ENCODE results near the gene SLC12A6. TPM values are rescaled to one million over a fixed set of nuclear protein-coding genes. Genes with fewer than 3 reads are reported as not detected.

Gene SLC12A6
- total RNA-seq, 4 donors from 2014 or later = 20.0 to 43.3 (median 33.5) TPM

- TF ChIP-seq, protein P1, sequence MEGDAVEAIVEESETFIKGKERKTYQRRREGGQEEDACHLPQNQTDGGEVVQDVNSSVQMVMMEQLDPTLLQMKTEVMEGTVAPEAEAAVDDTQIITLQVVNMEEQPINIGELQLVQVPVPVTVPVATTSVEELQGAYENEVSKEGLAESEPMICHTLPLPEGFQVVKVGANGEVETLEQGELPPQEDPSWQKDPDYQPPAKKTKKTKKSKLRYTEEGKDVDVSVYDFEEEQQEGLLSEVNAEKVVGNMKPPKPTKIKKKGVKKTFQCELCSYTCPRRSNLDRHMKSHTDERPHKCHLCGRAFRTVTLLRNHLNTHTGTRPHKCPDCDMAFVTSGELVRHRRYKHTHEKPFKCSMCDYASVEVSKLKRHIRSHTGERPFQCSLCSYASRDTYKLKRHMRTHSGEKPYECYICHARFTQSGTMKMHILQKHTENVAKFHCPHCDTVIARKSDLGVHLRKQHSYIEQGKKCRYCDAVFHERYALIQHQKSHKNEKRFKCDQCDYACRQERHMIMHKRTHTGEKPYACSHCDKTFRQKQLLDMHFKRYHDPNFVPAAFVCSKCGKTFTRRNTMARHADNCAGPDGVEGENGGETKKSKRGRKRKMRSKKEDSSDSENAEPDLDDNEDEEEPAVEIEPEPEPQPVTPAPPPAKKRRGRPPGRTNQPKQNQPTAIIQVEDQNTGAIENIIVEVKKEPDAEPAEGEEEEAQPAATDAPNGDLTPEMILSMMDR (IDR thresholded peaks at IDR 0.05) = no peak
- ATAC-seq (ENCODE audit: low FRiP score) (no peak), DNase-seq (ENCODE audit: low spot score) (no peak)
Observed at GRCh38 chr15:34362047-34362773, 24.6 kb upstream of the SLC12A6 start.

DNA sequence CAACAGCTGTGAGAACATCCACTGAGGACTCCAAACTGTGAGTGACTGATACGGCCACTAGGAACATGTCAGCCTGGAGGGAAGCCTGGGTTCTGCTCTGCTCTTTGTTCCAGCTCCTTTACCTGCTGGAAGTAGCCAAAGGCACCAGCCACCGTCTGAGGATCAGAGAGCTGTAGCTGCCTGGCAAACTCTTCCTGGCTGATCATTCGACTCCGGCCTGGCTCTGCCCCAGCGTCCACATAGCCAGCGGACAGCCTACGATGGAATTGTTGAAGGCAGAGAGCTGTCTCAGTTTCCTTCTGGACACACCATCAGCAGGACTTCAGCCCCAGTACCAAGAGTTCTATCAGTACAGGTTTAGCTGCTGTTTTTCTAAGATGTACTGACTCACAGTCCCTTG lies 23.7 kb upstream of the SLC12A6 start:
- no peak for ATAC-seq (ENCODE audit: low FRiP score)
- no peak for DNase-seq (ENCODE audit: low spot score)
- TF ChIP-seq, protein P1 (IDR thresholded peaks at IDR 0.05) = no peak

- ATAC-seq (ENCODE audit: low FRiP score) (no peak), DNase-seq (ENCODE audit: low spot score) (no peak)
- TF ChIP-seq, protein P1 (IDR thresholded peaks at IDR 0.05) = no peak
Observed at GRCh38 chr15:34360298-34360697, 22.7 kb upstream of the SLC12A6 start.

DNA sequence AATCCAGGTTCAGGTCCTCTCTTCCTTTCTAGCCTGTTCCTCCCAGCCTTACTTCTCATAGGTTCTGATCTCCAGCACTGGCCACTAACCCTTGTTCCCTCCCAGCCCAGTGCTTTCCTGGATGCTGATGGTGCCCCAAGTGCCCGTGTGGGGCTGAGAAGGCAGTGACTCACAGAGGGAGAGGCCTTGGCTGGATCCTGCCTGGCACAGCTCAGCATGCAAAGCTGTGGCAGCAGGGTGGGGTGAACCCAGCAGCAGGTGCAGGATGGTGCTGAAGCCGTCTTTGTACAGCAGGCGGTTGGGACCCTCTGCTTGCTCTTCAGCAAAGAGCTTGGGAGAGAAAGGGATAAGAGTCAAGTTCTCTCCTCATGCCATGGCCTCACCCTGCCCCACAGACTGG lies 21.8 kb upstream of the SLC12A6 start:
- DNase-seq (ENCODE audit: low spot score) = no peak
- ATAC-seq (ENCODE audit: low FRiP score) = no peak
- TF ChIP-seq, protein P1 (IDR thresholded peaks at IDR 0.05) = no peak

DNA sequence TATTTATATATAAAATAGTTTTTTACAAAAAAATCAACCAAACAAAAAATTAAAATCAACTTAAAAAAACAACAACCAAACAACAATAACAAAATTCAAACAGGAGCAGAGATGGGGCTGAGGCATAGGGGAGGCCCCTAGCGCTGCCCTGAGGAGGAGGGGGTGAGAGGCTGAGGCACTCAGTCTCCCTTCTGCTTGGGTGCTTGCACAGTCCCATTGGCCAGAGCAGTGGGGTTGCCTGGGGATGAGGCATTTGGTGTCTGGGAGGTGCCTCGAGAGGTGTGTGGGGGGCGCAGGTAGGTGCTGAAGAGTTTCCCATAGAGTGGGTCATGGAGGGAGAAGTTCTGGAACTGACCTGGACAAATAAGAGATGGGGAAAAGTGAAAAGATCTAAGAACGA lies 21.4 kb upstream of the SLC12A6 start:
- TF ChIP-seq, protein P1 (IDR thresholded peaks at IDR 0.05) = no peak
- DNase-seq (ENCODE audit: low spot score) (no peak), ATAC-seq (ENCODE audit: low FRiP score) (no peak)

DNA sequence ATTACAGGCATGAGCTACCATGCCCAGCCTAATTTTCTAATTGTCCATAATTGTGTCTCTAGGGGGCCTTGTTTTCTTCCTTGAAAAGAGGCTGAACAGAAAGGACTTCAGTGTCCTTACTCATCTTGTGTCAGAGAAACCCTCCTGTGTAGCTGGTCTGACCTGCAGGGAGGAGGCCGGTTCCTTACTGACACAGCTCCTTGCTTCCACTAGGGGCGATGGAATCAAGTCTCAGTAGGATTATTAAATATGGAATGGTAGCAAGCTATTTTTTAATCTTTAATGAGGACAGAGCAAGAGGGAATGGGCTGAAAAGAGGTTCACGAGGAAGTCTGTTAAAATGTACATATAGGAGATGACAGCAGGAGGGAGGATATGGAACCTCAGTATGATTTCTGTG lies 20.8 kb upstream of the SLC12A6 start:
- TF ChIP-seq, protein P1 (IDR thresholded peaks at IDR 0.05) = no peak
- ATAC-seq (ENCODE audit: low FRiP score) = no peak
- DNase-seq (ENCODE audit: low spot score) = no peak

- DNase-seq (ENCODE audit: low spot score) = no peak
- TF ChIP-seq, protein P1 (IDR thresholded peaks at IDR 0.05) = no peak
- ATAC-seq (ENCODE audit: low FRiP score) = no peak
Observed at GRCh38 chr15:34357653-34358052, 20.1 kb upstream of the SLC12A6 start.

All from omental fat pad (tissue), 4 donors.